Heart left ventricle (tissue), 13 donors: ENCODE data around the gene MAST4.

Experiments
- POLR2A ChIP-seq, 2 donors: fragments of 450-650 bp; IDR thresholded peaks; one replicate each; pipeline ENCODE4 v1.6.1; 2017; ENCODE audit warnings: antibody characterized with exemption in 2 of 2, mild to moderate bottlenecking in 2 of 2, moderate library complexity in 2 of 2
- TF ChIP-seq, protein P1 (sequence below), 12 donors: fragments of 200-600 bp; sonication (generic) in 4 of 12; IDR thresholded peaks; one replicate each; pipeline versions ENCODE4 v1.5.0 to v1.8.0; 2018 to 2022; ENCODE audit warnings: antibody characterized with exemption in 12 of 12, mild to moderate bottlenecking in 5 of 12
- donor health status: ischemic (EF 13 %, LVEDD 7.1; RV severe dilation, severe dysfunction).
- donor health status: DM: no; HTN: yes; CAD: no.
- donor health status: DM: no; HTN: no; CAD: no.
- donor health status: ischemic (EF 25% LVEDD 6.9; RV normal size, moderate dysfunction).
- donor health status: ischemic (EF 25% LVEDD 5.7; RV mildly dilated, moderate dysfunction).
- donor health status: ischemic (EF 35%, LVEDD 5.7; RV mildly dilated, moderate dysfunction).
- donor health status: nonischemic (EF 11% LVEDD 7.7; RV severe dilation, severe dysfunction).
- donor health status: DM: yes; HTN: yes; CAD: no.
- donor health status: PGD.
- donor health status: ischemic (EF 29% LVEDD 5.4; RV normal size, mild dysfunction).
- donor health status: nonischemic (EF 23%, LVEDD 6.1; RV moderate dilation, normal function).

DNA sequence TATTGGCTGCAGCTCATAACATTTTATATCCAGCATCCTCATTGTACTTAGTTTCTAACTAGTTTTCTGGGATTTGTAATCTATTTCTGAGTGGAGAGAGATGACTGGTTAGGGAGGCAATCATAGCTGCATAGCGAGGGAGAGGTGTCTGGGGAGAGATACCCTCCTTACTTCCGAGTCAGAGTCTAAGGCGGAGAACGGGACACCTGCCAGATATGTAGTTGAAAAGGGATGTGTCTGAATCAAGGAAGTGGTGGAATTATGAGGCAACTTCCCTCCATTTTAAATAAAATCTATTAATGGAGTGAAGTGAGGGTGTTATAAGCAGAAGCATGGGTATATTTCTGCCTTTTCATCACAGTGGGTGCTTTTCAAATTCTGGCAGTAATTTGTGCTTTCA lies 126.5 kb downstream of the MAST4 start:
- no peak for TF ChIP-seq POLR2A (IDR thresholded peaks at IDR 0.05)
- TF ChIP-seq, protein P1, sequence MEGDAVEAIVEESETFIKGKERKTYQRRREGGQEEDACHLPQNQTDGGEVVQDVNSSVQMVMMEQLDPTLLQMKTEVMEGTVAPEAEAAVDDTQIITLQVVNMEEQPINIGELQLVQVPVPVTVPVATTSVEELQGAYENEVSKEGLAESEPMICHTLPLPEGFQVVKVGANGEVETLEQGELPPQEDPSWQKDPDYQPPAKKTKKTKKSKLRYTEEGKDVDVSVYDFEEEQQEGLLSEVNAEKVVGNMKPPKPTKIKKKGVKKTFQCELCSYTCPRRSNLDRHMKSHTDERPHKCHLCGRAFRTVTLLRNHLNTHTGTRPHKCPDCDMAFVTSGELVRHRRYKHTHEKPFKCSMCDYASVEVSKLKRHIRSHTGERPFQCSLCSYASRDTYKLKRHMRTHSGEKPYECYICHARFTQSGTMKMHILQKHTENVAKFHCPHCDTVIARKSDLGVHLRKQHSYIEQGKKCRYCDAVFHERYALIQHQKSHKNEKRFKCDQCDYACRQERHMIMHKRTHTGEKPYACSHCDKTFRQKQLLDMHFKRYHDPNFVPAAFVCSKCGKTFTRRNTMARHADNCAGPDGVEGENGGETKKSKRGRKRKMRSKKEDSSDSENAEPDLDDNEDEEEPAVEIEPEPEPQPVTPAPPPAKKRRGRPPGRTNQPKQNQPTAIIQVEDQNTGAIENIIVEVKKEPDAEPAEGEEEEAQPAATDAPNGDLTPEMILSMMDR (IDR thresholded peaks at IDR 0.05) = no peak
